C4-2B (cell line): Measurements from ENCODE around the gene ZNF844.

Source experiments
- ZFX ChIP-seq: fragments of 450-650 bp; IDR thresholded peaks from 2 replicates; pipeline ENCODE4 v1.6.1; 2017
- TF ChIP-seq, protein P1 (sequence below): fragments of 450-650 bp; conservative IDR thresholded peaks from 2 replicates; pipeline ENCODE4 v1.5.1; 2017; ENCODE audit warnings: mild to moderate bottlenecking

DNA sequence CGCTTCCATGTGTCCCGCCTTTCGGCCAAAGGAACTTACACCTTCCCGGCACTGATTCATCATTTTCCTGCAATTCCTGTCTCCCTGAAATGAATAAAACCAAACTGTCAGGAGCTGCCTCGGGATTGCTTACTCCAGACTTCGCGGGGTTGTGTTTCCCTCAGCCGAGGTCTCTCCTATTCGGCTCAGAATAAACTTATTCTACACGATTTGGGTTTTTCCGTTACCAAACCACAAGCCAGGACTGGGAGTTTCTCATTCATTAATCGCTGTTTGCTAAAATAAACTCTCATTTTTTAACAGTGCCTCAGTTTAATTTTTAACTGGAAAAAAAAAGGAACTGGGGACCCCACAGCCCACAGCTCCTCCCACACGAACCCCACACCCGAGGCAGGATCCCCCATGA is 12.4 kb upstream of the ZNF844 start:
- TF ChIP-seq, protein P1, sequence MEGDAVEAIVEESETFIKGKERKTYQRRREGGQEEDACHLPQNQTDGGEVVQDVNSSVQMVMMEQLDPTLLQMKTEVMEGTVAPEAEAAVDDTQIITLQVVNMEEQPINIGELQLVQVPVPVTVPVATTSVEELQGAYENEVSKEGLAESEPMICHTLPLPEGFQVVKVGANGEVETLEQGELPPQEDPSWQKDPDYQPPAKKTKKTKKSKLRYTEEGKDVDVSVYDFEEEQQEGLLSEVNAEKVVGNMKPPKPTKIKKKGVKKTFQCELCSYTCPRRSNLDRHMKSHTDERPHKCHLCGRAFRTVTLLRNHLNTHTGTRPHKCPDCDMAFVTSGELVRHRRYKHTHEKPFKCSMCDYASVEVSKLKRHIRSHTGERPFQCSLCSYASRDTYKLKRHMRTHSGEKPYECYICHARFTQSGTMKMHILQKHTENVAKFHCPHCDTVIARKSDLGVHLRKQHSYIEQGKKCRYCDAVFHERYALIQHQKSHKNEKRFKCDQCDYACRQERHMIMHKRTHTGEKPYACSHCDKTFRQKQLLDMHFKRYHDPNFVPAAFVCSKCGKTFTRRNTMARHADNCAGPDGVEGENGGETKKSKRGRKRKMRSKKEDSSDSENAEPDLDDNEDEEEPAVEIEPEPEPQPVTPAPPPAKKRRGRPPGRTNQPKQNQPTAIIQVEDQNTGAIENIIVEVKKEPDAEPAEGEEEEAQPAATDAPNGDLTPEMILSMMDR, result no peak
- no peak for TF ChIP-seq ZFX
